OCI-LY3 (cell line): ENCODE results near the gene BCLAF3.

ENCODE experiments used
- CTCF ChIP-seq: fragments of 200-600, 300-600 bp; sonication (generic); IDR thresholded peaks from 2 replicates; pipeline ENCODE4 v1.5.1; 2014; ENCODE audit warnings: antibody characterized with exemption, low read length, low read depth
- EZH2phosphoT487 ChIP-seq: fragments of 200-600 bp; shearing (Covaris generic); IDR thresholded peaks from 2 replicates; pipeline ENCODE4 v1.6.1; 2018; ENCODE audit warnings: antibody characterized with exemption, mixed run types, low read depth

- TF ChIP-seq CTCF (no peak), EZH2phosphoT487 (no peak)
Observed at GRCh38 chrX:20037186-20037585, 46.3 kb upstream of the BCLAF3 start.
